ENCODE data around the gene POU6F2.

POU6F2 gene

GRCh38 chr7:39128287-39128843 lies 150.7 kb downstream of the POU6F2 start:
- DNase-seq (ENCODE audit: low read depth), result no peak

GRCh38 chr7:39130274-39130673 lies 152.6 kb downstream of the POU6F2 start:
- DNase-seq (ENCODE audit: low read depth), result no peak

GRCh38 chr7:39130857-39131526 lies 153.3 kb downstream of the POU6F2 start:
- DNase-seq (ENCODE audit: low read depth), result no peak

- DNase-seq (ENCODE audit: low read depth), result no peak
Observed at GRCh38 chr7:39132306-39132705, 154.6 kb downstream of the POU6F2 start.

GRCh38 chr7:39133088-39133487 lies 155.4 kb downstream of the POU6F2 start:
- DNase-seq (ENCODE audit: low read depth), result no peak

- DNase-seq (ENCODE audit: low read depth), result no peak
Observed at GRCh38 chr7:39137480-39137879, 159.8 kb downstream of the POU6F2 start.

- DNase-seq (ENCODE audit: low read depth), result no peak
Observed at GRCh38 chr7:39142750-39143149, 165.0 kb downstream of the POU6F2 start.

- no peak for DNase-seq (ENCODE audit: low read depth)
Observed at GRCh38 chr7:39144420-39144819, 166.7 kb downstream of the POU6F2 start.

GRCh38 chr7:39145283-39145682 lies 167.6 kb downstream of the POU6F2 start:
- DNase-seq (ENCODE audit: low read depth), result no peak

- DNase-seq (ENCODE audit: low read depth), result no peak
Observed at GRCh38 chr7:39145935-39146334, 168.2 kb downstream of the POU6F2 start.

- DNase-seq (ENCODE audit: low read depth), result no peak
Observed at GRCh38 chr7:39152701-39153100, 175.0 kb downstream of the POU6F2 start.

GRCh38 chr7:39153113-39153512 lies 175.4 kb downstream of the POU6F2 start:
- DNase-seq (ENCODE audit: low read depth), result no peak

GRCh38 chr7:39153647-39154046 lies 175.9 kb downstream of the POU6F2 start:
- DNase-seq (ENCODE audit: low read depth), result no peak

GRCh38 chr7:39154815-39155214 lies 177.1 kb downstream of the POU6F2 start:
- no peak for DNase-seq (ENCODE audit: low read depth)

- DNase-seq (ENCODE audit: low read depth), result no peak
Observed at GRCh38 chr7:39158367-39158766, 180.7 kb downstream of the POU6F2 start.

GRCh38 chr7:39161903-39162302 lies 184.2 kb downstream of the POU6F2 start:
- no peak for DNase-seq (ENCODE audit: low read depth)

GRCh38 chr7:39164887-39165286 lies 187.2 kb downstream of the POU6F2 start:
- DNase-seq (ENCODE audit: low read depth), result no peak

- DNase-seq (ENCODE audit: low read depth), result no peak
Observed at GRCh38 chr7:39168403-39169098, 190.8 kb downstream of the POU6F2 start.

- no peak for DNase-seq (ENCODE audit: low read depth)
Observed at GRCh38 chr7:39172137-39172536, 194.4 kb downstream of the POU6F2 start.

- DNase-seq (ENCODE audit: low read depth), result no peak
Observed at GRCh38 chr7:39181398-39181797, 203.7 kb downstream of the POU6F2 start.

GRCh38 chr7:39183796-39184195 lies 206.1 kb downstream of the POU6F2 start:
- no peak for DNase-seq (ENCODE audit: low read depth)

GRCh38 chr7:39184391-39184790 lies 206.7 kb downstream of the POU6F2 start:
- no peak for DNase-seq (ENCODE audit: low read depth)

GRCh38 chr7:39186131-39186530 lies 208.4 kb downstream of the POU6F2 start:
- DNase-seq (ENCODE audit: low read depth), result no peak

- no peak for DNase-seq (ENCODE audit: low read depth)
Observed at GRCh38 chr7:39186671-39187070, 209.0 kb downstream of the POU6F2 start.
